ENCODE measurements around the gene MTA2.
"Not testable (repeated sequence)": the region's sequence is repeated elsewhere in the genome, so short reads cannot be mapped to it uniquely, and the experiment has no call there.

MTA2 gene

GRCh38 chr11:62601372-62602140 lies at the start of gene MTA2:
Gene MTA2 (minus strand): TSS chr11:62601865. CDS start chr11:62601450, 415 bp downstream.
- peak; percentile 98 for DNase-seq (ENCODE audit: low read depth)

DNA sequence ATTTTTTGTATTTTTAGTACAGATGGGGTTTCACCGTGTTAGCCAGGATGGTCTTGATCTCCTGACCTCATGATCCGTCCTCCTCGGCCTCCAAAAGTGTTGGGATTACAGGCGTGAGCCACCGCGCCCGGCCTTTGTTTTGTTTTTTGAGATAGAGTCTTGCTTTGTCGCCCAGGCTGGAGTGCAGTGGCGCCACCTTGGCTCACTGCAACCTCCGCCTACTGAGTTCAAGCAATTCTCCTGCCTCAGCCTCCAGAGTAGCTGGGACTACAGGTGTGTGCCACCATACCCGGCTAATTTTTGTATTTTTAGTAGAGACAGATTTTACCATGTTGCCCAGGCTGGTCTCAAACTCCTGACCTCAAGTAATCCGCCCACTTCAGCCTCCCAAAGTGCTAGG lies 48.6 kb upstream of the MTA2 start:
- DNase-seq (ENCODE audit: low read depth), result not testable (repeated sequence)

DNA sequence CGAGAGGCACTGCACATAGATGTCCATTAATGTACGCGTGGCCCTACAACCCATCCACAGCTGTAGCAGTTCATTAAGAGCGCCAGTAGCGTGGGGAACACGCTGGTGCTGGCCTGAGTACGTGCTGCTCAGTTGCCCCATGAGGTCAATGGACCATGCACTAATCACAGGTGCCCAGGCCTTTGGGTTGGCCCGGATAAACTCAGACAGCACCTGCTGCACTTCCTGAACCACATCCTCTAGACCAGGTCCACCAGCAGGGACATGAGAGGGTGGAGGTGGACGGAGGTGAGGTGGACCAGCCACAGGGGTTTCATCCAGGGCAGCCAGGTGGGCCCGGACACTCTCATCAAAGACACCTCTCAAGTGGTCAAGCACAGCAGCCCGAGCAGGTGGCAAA lies 47.8 kb upstream of the MTA2 start:
- no peak for DNase-seq (ENCODE audit: low read depth)

DNA sequence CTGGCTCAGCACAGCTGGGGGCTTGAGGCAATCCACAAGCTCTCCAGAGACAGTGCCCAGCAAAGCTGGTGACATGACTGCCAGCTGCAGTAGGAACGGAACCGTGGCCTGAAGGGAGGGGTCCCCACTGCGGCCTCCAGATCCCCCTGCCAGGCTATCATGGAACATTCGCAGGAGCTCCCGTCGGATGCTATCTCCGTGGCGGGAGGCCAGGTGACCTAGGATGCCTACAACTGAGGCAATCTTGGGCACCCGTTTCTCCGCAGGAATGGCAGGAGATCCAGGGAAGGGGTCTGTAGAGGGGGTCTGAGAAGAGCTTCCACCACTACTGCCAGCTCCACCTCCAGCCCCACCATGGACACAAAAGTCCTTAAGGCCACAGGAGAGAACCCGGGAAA lies 47.3 kb upstream of the MTA2 start:
- DNase-seq (ENCODE audit: low read depth), result no peak

GRCh38 chr11:62648185-62648966 lies 46.7 kb upstream of the MTA2 start:
- DNase-seq (ENCODE audit: low read depth), result no peak

- DNase-seq (ENCODE audit: low read depth), result no peak
Observed at GRCh38 chr11:62647609-62648005, 45.9 kb upstream of the MTA2 start.

- DNase-seq (ENCODE audit: low read depth), result no peak
Observed at GRCh38 chr11:62646825-62647608, 45.4 kb upstream of the MTA2 start.

DNA sequence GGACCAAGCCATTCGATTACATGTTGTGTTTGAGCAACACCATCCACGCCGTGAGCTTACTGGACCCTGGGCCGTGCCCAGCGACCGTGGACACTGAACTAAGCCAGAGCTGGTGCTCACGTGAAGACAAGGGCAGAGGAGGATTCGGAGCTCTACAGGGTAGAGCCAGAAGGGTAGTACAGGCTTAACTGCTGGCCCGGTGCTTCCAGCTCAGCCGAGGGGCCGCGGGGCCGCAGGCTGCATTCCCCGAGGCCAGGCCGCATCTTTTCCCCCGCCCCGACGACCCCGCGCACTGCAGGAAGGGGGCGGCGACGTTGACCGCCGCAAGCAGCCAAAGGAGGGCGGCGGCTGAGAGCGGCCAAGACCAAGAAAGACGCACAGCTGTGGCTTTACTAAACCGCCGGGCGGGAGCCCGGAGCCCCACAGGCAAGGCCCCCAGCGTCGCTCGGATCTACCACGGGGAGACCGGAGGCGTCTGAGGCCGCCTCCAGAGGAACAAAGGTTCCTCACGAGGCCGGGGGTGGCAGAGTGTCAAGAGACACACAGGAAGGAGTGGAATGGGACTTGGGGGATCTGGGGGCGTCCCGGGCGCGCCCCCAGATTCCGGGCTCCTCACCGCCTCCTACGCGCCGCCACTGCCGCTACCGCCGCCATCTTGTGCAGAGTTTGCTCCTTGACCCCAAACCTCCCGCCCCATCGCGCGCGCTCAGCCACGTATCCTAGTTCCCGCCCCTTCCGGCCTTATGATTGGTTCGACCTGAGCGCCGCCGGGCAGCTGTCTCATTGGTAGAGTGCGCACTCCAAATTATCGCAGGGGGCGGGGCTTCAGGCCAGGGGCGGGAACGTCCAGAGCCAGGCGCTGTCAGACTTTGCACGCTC lies 44.5 kb upstream of the MTA2 start, which contains the start of gene GANAB:
TSS of gene GANAB (minus strand) at position 668 of the 879 bp plus-strand sequence. CDS start at position 654, 14 bp downstream.
- DNase-seq (ENCODE audit: low read depth), result peak; percentile 99

GRCh38 chr11:62645671-62645945 lies 43.9 kb upstream of the MTA2 start:
- peak; percentile 26 for DNase-seq (ENCODE audit: low read depth)

- DNase-seq (ENCODE audit: low read depth), result no peak
Observed at GRCh38 chr11:62644220-62644619, 42.6 kb upstream of the MTA2 start.

DNA sequence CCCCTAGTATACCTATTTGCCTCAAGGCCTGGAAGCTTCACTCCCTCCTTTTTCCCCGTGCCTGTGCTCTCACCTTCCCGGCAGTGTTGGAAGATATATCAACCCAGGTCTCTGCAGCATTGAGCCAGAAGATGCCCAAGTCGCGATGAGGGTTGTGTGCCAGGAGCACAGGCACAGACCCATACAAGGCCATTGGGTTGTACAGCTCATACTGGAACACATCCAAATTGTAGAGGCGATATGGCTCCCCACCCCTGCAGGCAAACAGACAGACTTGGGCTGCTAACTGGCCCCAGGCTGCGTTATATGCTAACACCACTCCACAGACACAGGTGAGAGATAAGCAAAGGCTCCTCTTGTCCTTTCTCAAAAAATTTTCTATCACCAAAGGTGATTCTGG lies 30.8 kb upstream of the MTA2 start:
- no peak for DNase-seq (ENCODE audit: low read depth)

- no peak for DNase-seq (ENCODE audit: low read depth)
Observed at GRCh38 chr11:62627713-62628112, 26.0 kb upstream of the MTA2 start.

- no peak for DNase-seq (ENCODE audit: low read depth)
Observed at GRCh38 chr11:62622476-62623089, 20.9 kb upstream of the MTA2 start.

DNA sequence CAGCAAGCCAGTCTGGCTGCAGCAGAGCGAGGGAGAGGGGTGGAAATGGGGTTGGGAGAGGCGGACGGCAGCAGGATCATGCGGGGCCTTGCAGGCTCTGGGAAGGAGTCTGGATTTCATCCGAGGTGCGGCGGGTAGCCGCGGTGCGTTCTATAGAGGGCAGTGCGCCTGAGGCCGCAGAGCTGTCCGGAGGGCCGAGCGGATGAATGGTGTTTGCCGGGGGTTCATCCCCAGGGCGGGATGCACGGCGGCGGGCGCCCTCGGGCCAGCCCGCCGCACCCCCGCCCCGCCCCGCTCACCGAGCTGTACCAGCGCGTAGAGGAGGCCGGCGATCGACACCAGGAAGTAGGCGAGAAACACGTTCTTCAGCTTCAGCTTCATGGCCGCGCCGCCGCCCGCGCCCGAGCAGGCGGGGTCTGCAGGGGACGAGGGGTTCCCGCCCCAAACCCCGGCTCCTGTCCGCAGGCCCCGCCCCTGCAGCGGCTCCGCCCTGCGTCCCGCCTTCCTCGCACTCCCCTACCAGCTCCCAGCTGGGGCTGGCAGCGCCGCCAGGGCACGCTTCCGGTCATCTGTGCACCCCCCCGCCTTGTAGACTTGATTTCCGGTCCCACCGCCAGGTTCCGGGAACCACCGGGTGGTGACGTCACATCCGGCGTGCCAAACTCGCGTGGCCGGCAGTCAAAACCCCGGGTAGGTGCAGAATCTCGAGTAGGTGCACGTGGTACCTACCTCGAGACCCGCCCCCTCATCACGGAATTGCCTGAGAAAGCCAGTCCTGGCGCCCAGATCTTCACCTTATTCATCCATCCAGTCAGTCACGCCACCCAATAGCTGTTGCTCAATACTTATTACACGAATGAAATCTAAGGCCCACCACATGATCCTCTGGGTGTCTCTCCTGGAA lies 20.2 kb upstream of the MTA2 start, which contains the start of gene B3GAT3:
TSS of gene B3GAT3 (minus strand) at position 420 of the 904 bp plus-strand sequence. CDS start at position 381, 39 bp downstream.
- DNase-seq (ENCODE audit: low read depth), result peak; percentile 98

DNA sequence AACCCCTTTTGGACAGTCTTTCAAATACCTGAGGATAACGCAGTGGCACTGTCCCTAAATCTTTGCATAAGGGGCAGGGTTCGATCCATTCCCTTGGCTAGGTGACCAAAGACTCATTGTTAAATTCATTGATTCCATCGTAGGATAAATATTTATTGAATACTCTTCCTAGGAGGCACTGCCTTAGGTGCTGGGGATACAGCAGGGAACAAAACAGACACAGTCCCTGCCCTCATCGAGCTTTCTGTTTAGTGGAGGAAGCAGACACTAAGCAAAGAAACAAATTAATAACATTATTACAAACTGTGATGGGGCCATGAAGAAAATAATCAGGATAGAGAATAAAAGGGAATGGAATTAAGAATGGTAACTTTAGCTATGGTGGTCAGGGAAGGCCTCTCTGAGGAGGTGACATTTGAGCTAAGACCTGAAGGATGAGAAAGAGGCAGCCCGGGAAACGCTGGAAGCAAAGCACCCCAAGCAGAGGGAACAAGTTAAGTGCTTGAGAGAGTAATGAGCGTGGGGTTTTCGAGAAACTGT lies 19.4 kb upstream of the MTA2 start:
- DNase-seq (ENCODE audit: low read depth), result no peak

GRCh38 chr11:62616957-62617356 lies 15.3 kb upstream of the MTA2 start:
- not testable (repeated sequence) for DNase-seq (ENCODE audit: low read depth)

DNA sequence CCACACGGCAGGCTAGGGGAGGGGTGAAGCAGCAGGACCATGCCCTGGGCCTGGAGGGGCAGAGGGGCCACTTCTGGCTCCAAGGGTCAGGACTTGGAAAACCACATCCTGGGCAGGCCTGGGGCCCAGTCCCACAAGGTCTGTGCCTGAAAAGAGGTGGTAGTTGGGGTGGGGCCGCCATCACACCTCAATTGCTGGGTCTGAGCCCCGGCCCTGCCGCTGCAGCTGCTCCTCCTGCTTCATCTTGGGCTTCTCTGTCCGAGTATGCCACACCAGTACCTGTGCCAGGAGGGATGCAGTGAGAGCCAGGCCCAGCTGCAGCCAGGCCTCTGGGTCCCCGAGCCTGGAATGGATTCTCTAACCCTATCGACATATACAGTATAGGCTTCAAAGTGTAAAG lies 13.9 kb upstream of the MTA2 start:
- DNase-seq (ENCODE audit: low read depth), result no peak

- DNase-seq (ENCODE audit: low read depth), result peak; percentile 60
Observed at GRCh38 chr11:62614275-62614674, 12.6 kb upstream of the MTA2 start.

GRCh38 chr11:62613291-62613778 lies 11.7 kb upstream of the MTA2 start:
- DNase-seq (ENCODE audit: low read depth), result no peak
